ENCODE results near the gene KRT75. TPM values are rescaled to one million over a fixed set of nuclear protein-coding genes. Genes with fewer than 3 reads are reported as not detected.

Gene KRT75
- total and polyA plus RNA-seq, 2 of the 13 experiments (the other 11 are each of a cell fraction or from before 2014, with no cell fraction given) = not detected

DNA sequence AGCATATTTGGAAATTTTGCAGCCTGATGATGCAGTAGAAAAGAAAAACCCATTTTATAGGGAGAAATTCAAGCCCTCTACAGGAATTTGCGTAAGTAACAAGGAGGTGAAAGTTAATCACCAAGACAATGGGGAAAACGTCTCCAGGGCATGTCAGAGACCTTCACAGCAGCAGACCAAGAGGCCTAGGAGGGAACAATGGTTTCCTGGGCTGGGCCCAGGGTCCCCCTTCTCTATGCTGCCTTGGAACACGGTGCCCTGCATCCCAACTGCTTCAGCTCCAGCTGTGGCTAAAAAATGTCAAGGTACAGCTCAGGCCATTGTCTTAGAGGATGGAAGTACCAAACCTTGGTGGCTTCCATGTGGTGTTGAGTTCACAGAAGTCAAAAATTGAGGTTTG, 45.9 kb upstream of the KRT75 start:
- Histone ChIP-seq H3K4me3 (replicated peaks in 1 of 3; ENCODE audit: insufficient read depth in 1 of 3, low read depth in 2 of 3, low read length in 3 of 3) (no peak overlapping the region), H3K9ac (ENCODE audit: insufficient read depth, low read depth, low read length) (no peak overlapping the region), H3K4me2 (ENCODE audit: low read depth, low read length) (no peak overlapping the region), H3K27ac (ENCODE audit: extremely low read length, insufficient read depth, low read length) (no peak overlapping the region), H3K4me1 (ENCODE audit: insufficient read depth, low read length) (no peaks in the 10 kb centered on the region), H3K79me2 (ENCODE audit: insufficient read depth, low read length) (no peaks in the 10 kb centered on the region), H3K27me3 (ENCODE audit: control insufficient read depth in 1 of 2, insufficient read depth in 2 of 2, low read length in 2 of 2) (no peaks in the 10 kb centered on the region), H3K9me3 (ENCODE audit: low read length) (no peaks in the 10 kb centered on the region), H3K36me3 (replicated peaks in 1 of 2; ENCODE audit: control insufficient read depth in 1 of 2, insufficient read depth in 2 of 2, low read length in 2 of 2) (no peaks in the 10 kb centered on the region), H4K20me1 (ENCODE audit: insufficient read depth, low read length) (no peaks in the 10 kb centered on the region), H2AFZ (ENCODE audit: low read length) (no peak overlapping the region)
- in situ Hi-C loops (cut with HindIII; ENCODE audit: extremely low pct_ligation_motif_present, low pct_unique_long_range_greater_than_20kb) = no loop called here
- 0% methylated on average over 3 of the region's 3 CpGs for WGBS (ENCODE audit: low lambda C conversion rate)
- no TSS peak for BruUV-seq (replicated peaks)
- DNase-seq (ENCODE audit: low spot score) (no peak), ATAC-seq (no peak), FAIRE-seq (no peak)
- TF ChIP-seq RBFOX2 (IDR thresholded peaks at IDR 0.05; ENCODE audit: low read depth, low read length) = no peak
- no peak for TF ChIP-seq ZNF34 (CRISPR knock-in tag; IDR thresholded peaks at IDR 0.05; ENCODE audit: borderline replicate concordance)
- no peak for TF ChIP-seq HCFC1 (IDR thresholded peaks at IDR 0.05; ENCODE audit: low read depth, low read length)
- no peak for TF ChIP-seq ZNF292 (CRISPR knock-in tag; IDR thresholded peaks at IDR 0.05; ENCODE audit: borderline replicate concordance, low read depth)
- no peak for TF ChIP-seq ZNF660 (CRISPR knock-in tag; IDR thresholded peaks at IDR 0.05; ENCODE audit: borderline replicate concordance, low read depth)
- TF ChIP-seq, protein P1, sequence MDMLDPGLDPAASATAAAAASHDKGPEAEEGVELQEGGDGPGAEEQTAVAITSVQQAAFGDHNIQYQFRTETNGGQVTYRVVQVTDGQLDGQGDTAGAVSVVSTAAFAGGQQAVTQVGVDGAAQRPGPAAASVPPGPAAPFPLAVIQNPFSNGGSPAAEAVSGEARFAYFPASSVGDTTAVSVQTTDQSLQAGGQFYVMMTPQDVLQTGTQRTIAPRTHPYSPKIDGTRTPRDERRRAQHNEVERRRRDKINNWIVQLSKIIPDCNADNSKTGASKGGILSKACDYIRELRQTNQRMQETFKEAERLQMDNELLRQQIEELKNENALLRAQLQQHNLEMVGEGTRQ (IDR thresholded peaks at IDR 0.05; ENCODE audit: low read depth, low read length) = no peak
- TF ChIP-seq, protein P1 (CRISPR knock-in tag; IDR thresholded peaks at IDR 0.05; ENCODE audit: borderline replicate concordance) = no peak
- TF ChIP-seq, protein P2, sequence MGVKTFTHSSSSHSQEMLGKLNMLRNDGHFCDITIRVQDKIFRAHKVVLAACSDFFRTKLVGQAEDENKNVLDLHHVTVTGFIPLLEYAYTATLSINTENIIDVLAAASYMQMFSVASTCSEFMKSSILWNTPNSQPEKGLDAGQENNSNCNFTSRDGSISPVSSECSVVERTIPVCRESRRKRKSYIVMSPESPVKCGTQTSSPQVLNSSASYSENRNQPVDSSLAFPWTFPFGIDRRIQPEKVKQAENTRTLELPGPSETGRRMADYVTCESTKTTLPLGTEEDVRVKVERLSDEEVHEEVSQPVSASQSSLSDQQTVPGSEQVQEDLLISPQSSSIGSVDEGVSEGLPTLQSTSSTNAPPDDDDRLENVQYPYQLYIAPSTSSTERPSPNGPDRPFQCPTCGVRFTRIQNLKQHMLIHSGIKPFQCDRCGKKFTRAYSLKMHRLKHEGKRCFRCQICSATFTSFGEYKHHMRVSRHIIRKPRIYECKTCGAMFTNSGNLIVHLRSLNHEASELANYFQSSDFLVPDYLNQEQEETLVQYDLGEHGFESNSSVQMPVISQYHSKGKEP (CRISPR knock-in tag; IDR thresholded peaks at IDR 0.05) = no peak
- TF ChIP-seq ZNF652 (CRISPR knock-in tag; IDR thresholded peaks at IDR 0.05; ENCODE audit: borderline replicate concordance, low read depth) = no peak
- TF ChIP-seq, protein P3, sequence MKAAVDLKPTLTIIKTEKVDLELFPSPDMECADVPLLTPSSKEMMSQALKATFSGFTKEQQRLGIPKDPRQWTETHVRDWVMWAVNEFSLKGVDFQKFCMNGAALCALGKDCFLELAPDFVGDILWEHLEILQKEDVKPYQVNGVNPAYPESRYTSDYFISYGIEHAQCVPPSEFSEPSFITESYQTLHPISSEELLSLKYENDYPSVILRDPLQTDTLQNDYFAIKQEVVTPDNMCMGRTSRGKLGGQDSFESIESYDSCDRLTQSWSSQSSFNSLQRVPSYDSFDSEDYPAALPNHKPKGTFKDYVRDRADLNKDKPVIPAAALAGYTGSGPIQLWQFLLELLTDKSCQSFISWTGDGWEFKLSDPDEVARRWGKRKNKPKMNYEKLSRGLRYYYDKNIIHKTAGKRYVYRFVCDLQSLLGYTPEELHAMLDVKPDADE (CRISPR knock-in tag; IDR thresholded peaks at IDR 0.05) = no peak
- TF ChIP-seq, protein P4, sequence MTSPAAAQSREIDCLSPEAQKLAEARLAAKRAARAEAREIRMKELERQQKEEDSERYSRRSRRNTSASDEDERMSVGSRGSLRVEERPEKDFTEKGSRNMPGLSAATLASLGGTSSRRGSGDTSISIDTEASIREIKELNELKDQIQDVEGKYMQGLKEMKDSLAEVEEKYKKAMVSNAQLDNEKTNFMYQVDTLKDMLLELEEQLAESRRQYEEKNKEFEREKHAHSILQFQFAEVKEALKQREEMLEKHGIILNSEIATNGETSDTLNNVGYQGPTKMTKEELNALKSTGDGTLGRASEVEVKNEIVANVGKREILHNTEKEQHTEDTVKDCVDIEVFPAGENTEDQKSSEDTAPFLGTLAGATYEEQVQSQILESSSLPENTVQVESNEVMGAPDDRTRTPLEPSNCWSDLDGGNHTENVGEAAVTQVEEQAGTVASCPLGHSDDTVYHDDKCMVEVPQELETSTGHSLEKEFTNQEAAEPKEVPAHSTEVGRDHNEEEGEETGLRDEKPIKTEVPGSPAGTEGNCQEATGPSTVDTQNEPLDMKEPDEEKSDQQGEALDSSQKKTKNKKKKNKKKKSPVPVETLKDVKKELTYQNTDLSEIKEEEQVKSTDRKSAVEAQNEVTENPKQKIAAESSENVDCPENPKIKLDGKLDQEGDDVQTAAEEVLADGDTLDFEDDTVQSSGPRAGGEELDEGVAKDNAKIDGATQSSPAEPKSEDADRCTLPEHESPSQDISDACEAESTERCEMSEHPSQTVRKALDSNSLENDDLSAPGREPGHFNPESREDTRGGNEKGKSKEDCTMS (CRISPR knock-in tag; conservative IDR thresholded peaks at IDR 0.05) = no peak
- no peak for TF ChIP-seq NFE2L1 (CRISPR knock-in tag; IDR thresholded peaks at IDR 0.05; ENCODE audit: borderline replicate concordance)
- TF ChIP-seq, protein P5, sequence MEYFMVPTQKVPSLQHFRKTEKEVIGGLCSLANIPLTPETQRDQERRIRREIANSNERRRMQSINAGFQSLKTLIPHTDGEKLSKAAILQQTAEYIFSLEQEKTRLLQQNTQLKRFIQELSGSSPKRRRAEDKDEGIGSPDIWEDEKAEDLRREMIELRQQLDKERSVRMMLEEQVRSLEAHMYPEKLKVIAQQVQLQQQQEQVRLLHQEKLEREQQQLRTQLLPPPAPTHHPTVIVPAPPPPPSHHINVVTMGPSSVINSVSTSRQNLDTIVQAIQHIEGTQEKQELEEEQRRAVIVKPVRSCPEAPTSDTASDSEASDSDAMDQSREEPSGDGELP (IDR thresholded peaks at IDR 0.05; ENCODE audit: borderline replicate concordance, low read depth) = no peak
- no peak for TF ChIP-seq GATAD1 (CRISPR knock-in tag; IDR thresholded peaks at IDR 0.05)
- no peak for TF ChIP-seq RARA (CRISPR knock-in tag; IDR thresholded peaks at IDR 0.05)
- no peak for TF ChIP-seq ZNF251 (CRISPR knock-in tag; IDR thresholded peaks at IDR 0.05)
- TF ChIP-seq ZZZ3 (CRISPR knock-in tag; IDR thresholded peaks at IDR 0.05; ENCODE audit: borderline replicate concordance) = no peak
- intact Hi-C loops (cut with micrococcal nuclease; ENCODE audit: unreplicated experiment) = no loop called here
- ChIA-PET CTCF (ENCODE audit: low intra/inter-chr PET ratio, low total read pairs) (no interaction called here), POLR2A (no interaction called here)
